Ovary (tissue), 9 donors: ENCODE results near the gene APBB2. TPM values are rescaled to one million over a fixed set of nuclear protein-coding genes. Genes with fewer than 3 reads are reported as not detected.
"Not testable (repeated sequence)": the region's sequence is repeated elsewhere in the genome, so short reads cannot be mapped to it uniquely, and the experiment has no call there.

ENCODE experiments used
- DNase-seq, 5 donors: peaks; one replicate each; pipeline ENCODE4 v3.0.0-alpha.2; 2019 to 2020
- H3K27ac ChIP-seq, 2 donors: fragments of 200-600 bp; one replicate each; pipeline versions ENCODE4 v1.5.1 to v1.8.0; 2019 to 2022
- H3K27me3 ChIP-seq: fragments of 200-600 bp; one replicate; pipeline ENCODE4 v1.8.0; 2022
- H3K36me3 ChIP-seq: fragments of 200-600 bp; sonication (generic); one replicate; pipeline ENCODE4 v1.5.1; 2019
- H3K4me1 ChIP-seq: one replicate; pipeline ENCODE4 v1.8.1; 2013; ENCODE audit warnings: mild to moderate bottlenecking, moderate library complexity; ENCODE audit not compliant: insufficient read depth
- H3K4me3 ChIP-seq: fragments of 200-600 bp; sonication (generic); one replicate; pipeline ENCODE4 v1.5.1; 2017
- H3K9me3 ChIP-seq, 2 donors: fragments of 200-600 bp in 1 of 2; sonication (generic) in 1 of 2; one replicate each; pipeline versions ENCODE4 v1.5.1 to v1.8.1; 2013 to 2019; ENCODE audit warnings: mild to moderate bottlenecking in 1 of 2, moderate library complexity in 1 of 2
- CTCF ChIP-seq, 3 donors: fragments of 450-650 bp in 2 of 3; fragments of 200-600 bp in 1 of 3; IDR thresholded peaks; one replicate each; pipeline versions ENCODE4 v1.5.1 to v1.8.0; 2016 to 2022; ENCODE audit warnings: antibody characterized with exemption in 3 of 3, mild to moderate bottlenecking in 1 of 3
- EP300 ChIP-seq: sonication (generic); formaldehyde crosslinking; IDR thresholded peaks from one replicate; pipeline ENCODE4 v1.6.1; 2017; ENCODE audit warnings: antibody characterized with exemption
- POLR2A ChIP-seq: fragments of 450-650 bp; IDR thresholded peaks from one replicate; pipeline ENCODE4 v1.6.1; 2017; ENCODE audit warnings: antibody characterized with exemption, mild to moderate bottlenecking, moderate library complexity
- WGBS, 3 donors: extraction: QIAGEN DNeasy Blood & Tissue Kit in 1 of 3; methylation state at CpG; one replicate each; pipeline versions ENCODE4 v1.1.5 to v1.1.7; 2013 to 2017; 5-methylcytosine and 5-hydroxymethylcytosine counted together
- intact Hi-C, 4 donors: fragments of 100-400 bp; cut with DNase I; formaldehyde crosslinking; loops; one replicate each; pipeline versions ENCODE4 v1.11.0 to v1.15.1; 2022 to 2023
- polyA plus RNA-seq, 2 donors: library from polyadenylated mRNA; stranded (reverse); fragments of 200-250 nt in 1 of 2; fragments of 350-450 nt in 1 of 2; fragmentation: Illumina TruSeq in 1 of 2; extraction: RNeasy Lipid Tissue Mini Kit (QIAGEN cat#74804) in 1 of 2; gene quantifications; one replicate each; pipeline ENCODE4 v1.2.3, GENCODE V29; 2013 to 2014
- total RNA-seq, 7 donors: library from RNA; depleted of rRNA in 2 of 7; stranded (reverse); fragments of >200 nt in 2 of 7; fragmentation: NEBNext Ultra II Directional in 3 of 7; extraction: Animal tissue kit (Norgen Biotek cat#: 25700) in 3 of 7; gene quantifications; one replicate each; pipeline versions ENCODE4 v1.1.0 to v1.2.4, GENCODE V29; 2016 to 2023
- donor health status: DM: no; HTN: no; CAD: no; lungs with moderate emphysema.
- donor health status: DM: no; HTN: no; CAD: no.
- donor health status: Bipolar disorder and iron deficiency.
- donor health status: DM: yes; HTN: yes; CAD: no.
- donor health status: DM: no; HTN: no; CAD: no.
- donor health status: DM: yes; HTN: yes; CAD: no.

Gene APBB2
- total and polyA plus RNA-seq, 9 donors = 30.9 to 163 (median 80.1) TPM

DNA sequence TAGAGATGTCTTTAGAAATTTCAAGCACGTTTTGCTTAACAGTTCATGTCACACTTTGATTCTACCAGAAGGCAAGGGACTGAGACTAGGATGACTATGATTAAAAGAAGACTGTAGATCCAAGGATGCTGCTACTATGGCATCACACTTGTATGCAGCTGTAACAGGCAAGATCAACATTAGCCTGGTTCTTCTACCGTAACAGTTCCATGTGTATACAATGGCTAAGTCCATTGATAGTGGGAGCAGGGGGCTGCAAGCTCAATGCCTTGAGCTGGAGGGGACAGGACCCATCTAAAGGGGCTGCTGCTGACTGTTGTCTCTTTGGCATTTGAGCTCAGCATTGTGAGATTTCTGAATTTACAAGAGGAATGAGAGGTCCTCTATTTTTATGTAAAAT lies 212.0 kb downstream of the APBB2 start:
- intact Hi-C loops = no loop called here

DNA sequence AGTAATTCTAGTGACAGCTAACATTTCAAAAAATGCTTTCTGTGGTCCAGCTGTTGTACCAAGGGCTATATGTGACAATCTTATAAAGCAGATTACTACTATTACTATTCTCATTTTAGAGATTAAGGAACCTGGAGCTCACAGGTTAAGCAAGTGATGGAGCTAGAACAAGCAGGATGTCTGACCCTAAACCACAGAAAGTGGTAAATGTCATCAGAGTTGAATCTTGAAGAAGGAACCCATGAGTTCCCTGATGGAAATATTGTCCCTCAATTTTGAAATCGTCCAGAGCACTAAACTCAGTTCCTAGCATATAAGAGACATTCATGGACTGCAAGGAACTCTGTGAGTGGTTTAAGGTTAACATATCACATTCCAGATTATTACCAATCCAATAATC lies 214.0 kb downstream of the APBB2 start:
- Histone ChIP-seq H3K27me3 (no peaks in the 10 kb centered on the region), H3K4me1 (peaks cover 1% of the 10 kb centered on the region), H3K4me3 (no peak overlapping the region), H3K36me3 (no peaks in the 10 kb centered on the region), H3K27ac (no peak overlapping the region), H3K9me3 (no peaks in the 10 kb centered on the region)
- no peak for TF ChIP-seq POLR2A
- no peak for TF ChIP-seq CTCF (IDR thresholded peaks at IDR 0.05)
- TF ChIP-seq EP300 = no peak
- WGBS, 3 donors = 90 to 92% (median 91%) methylated on average over 1 of the region's 1 CpG
- DNase-seq = no peak
- intact Hi-C loops = no loop called here

More for the DNA sequence above, 212.0 kb downstream of the APBB2 start:
- H3K4me3 ChIP-seq = no peak overlapping the region
- no peak overlapping the region for H3K27ac ChIP-seq
- H3K9me3 ChIP-seq = no peaks in the 10 kb centered on the region
- 86 to 95% (median 88%) methylated on average over 2 of the region's 2 CpGs for WGBS, 3 donors
- H3K36me3 ChIP-seq = no peaks in the 10 kb centered on the region
- H3K4me1 ChIP-seq = no peaks in the 10 kb centered on the region
- DNase-seq = no peak
- H3K27me3 ChIP-seq = no peaks in the 10 kb centered on the region
- TF ChIP-seq POLR2A = no peak
- TF ChIP-seq EP300 = no peak
- no peak for TF ChIP-seq CTCF (IDR thresholded peaks at IDR 0.05)

DNA sequence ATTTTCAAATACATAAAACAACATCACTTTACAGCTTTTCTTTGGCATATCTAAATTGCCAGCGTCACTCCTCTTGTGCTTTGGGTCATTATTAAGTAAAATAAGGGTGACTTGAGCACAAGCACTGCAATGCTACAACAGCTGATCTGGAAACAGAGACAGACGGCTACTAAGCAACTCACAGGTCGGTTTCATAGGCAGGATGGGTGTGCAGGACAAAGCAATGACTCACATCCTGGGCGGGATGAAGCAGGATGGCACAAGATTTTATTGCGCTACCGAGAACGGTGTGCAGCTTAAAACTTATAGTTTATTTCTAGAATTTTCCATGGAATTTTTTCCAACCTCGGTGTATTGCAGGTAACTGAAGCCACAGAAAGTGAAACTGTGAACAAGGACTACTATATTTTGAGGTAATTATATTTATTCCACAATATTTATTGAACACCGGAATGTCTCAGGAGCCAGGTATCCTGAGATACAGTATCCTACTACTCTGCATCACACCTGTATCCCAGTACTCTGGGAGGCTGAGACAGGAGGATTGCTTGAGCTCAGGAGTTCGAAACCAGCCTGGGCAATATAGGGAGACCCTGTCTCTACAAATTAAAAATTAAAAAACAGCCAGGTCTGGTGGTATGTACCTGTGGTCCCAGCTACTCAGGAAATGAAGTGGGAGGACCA lies 215.5 kb downstream of the APBB2 start:
- intact Hi-C loops = no loop called here
- Histone ChIP-seq H3K9me3 (no peaks in the 10 kb centered on the region), H3K27me3 (no peaks in the 10 kb centered on the region), H3K27ac (no peak overlapping the region), H3K4me3 (no peak overlapping the region), H3K4me1 (peaks cover 3% of the 10 kb centered on the region), H3K36me3 (no peaks in the 10 kb centered on the region)
- TF ChIP-seq POLR2A (no peak), EP300 (no peak), CTCF (IDR thresholded peaks at IDR 0.05) (no peak)
- DNase-seq = no peak
- WGBS, 3 donors = 90 to 95% (median 90%) methylated on average over 10 of the region's 10 CpGs

DNA sequence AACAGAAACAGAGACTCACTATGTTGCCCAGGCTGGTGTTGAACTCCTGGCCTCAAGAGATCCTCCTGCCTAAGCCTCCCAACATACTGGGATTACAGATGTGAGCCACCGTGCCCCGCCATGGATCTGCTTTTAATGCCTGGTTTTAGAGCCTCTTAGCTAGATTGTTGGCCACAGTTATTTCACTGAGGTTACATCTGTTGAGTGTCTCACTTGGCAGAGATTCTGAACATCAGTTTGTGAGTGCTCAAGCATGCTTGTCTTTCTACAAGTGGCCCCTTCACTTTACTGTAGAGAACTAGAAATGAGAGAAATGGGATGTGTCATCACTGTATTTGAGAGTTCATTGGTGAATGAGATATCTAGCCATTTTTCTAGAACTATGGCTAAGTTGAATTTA lies 218.5 kb downstream of the APBB2 start:
- Histone ChIP-seq H3K36me3 (no peaks in the 10 kb centered on the region), H3K4me3 (no peak overlapping the region), H3K4me1 (peaks cover 8% of the 10 kb centered on the region), H3K27me3 (no peaks in the 10 kb centered on the region), H3K27ac (no peak overlapping the region), H3K9me3 (no peaks in the 10 kb centered on the region)
- intact Hi-C loops = no loop called here
- no peak for DNase-seq
- TF ChIP-seq POLR2A = no peak
- no peak for TF ChIP-seq CTCF (IDR thresholded peaks at IDR 0.05)
- no peak for TF ChIP-seq EP300
- 85 to 95% (median 94%) methylated on average over 2 of the region's 2 CpGs for WGBS, 3 donors

- H3K4me1 ChIP-seq, H3K27me3 ChIP-seq, H3K9me3 ChIP-seq, H3K27ac ChIP-seq, H3K4me3 ChIP-seq, H3K36me3 ChIP-seq, DNase-seq, intact Hi-C loops: not testable (repeated sequence)
- WGBS, 3 donors = 72 to 86% (median 78%) methylated on average over 4 of the region's 4 CpGs
Observed at GRCh38 chr4:40994321-40994720, 220.0 kb downstream of the APBB2 start.

DNA sequence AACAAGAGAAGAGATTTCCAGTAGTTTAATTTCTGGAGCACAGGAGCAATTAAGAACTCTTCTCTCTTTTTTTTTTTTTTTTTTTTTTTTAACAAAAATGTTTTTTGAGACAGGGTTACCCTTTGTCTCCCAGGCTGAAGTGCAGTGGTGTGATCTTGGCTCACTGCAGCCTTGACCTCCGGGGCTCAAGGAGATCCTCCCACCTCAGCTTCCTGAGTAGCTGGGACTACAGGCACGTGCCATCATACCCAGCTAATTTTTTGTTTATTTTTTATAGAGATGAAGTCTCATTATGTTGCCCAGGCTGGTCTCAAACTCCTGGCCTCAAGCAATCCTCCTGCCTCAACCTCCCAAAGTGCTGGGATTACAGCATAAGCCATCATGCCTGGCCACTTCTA lies 221.0 kb downstream of the APBB2 start:
- WGBS, 3 donors = 20 to 34% (median 23%) methylated on average over 2 of the region's 2 CpGs
- H3K27ac ChIP-seq, H3K27me3 ChIP-seq, H3K36me3 ChIP-seq, H3K4me1 ChIP-seq, intact Hi-C loops, DNase-seq, H3K9me3 ChIP-seq, H3K4me3 ChIP-seq: not testable (repeated sequence)
